ENCODE measurements around the gene MAPK4.

The MAPK4 gene

DNA sequence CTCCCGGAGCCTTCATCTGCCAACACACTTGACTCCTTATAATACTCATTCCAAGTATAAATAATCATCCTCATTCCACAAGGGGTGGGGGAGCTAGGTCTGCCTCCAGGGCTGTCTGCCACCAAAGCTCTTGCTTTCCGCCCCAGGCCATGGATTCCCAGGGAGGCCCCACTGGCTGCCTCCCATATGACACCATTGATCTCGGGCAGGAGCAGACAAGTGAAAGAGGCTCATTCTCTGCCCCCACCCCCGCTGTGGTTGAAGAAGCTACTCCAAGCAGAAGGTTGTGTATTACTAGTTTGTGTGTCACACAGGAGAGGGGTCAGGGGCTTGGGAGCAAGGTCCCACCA is 160.4 kb downstream of the MAPK4 start:
- peaks cover 5% of the 10 kb centered on the region for H3K27me3 ChIP-seq (ENCODE audit: insufficient read depth, poor library complexity, severe bottlenecking)
- no peak for DNase-seq (ENCODE audit: low read depth in 1 of 2, low spot score in 1 of 2)
- TF ChIP-seq GABPA (IDR thresholded peaks at IDR 0.05; ENCODE audit: low read depth), result no peak
- TF ChIP-seq SPI1 (IDR thresholded peaks at IDR 0.05; ENCODE audit: borderline replicate concordance, low read depth), result no peak
- TF ChIP-seq, protein P1, sequence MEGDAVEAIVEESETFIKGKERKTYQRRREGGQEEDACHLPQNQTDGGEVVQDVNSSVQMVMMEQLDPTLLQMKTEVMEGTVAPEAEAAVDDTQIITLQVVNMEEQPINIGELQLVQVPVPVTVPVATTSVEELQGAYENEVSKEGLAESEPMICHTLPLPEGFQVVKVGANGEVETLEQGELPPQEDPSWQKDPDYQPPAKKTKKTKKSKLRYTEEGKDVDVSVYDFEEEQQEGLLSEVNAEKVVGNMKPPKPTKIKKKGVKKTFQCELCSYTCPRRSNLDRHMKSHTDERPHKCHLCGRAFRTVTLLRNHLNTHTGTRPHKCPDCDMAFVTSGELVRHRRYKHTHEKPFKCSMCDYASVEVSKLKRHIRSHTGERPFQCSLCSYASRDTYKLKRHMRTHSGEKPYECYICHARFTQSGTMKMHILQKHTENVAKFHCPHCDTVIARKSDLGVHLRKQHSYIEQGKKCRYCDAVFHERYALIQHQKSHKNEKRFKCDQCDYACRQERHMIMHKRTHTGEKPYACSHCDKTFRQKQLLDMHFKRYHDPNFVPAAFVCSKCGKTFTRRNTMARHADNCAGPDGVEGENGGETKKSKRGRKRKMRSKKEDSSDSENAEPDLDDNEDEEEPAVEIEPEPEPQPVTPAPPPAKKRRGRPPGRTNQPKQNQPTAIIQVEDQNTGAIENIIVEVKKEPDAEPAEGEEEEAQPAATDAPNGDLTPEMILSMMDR (IDR thresholded peaks at IDR 0.05; ENCODE audit: insufficient read depth, low read length), result no peak
- TF ChIP-seq POLR2AphosphoS5 (IDR thresholded peaks at IDR 0.05; ENCODE audit: low read depth), result no peak
- TF ChIP-seq, protein P2, sequence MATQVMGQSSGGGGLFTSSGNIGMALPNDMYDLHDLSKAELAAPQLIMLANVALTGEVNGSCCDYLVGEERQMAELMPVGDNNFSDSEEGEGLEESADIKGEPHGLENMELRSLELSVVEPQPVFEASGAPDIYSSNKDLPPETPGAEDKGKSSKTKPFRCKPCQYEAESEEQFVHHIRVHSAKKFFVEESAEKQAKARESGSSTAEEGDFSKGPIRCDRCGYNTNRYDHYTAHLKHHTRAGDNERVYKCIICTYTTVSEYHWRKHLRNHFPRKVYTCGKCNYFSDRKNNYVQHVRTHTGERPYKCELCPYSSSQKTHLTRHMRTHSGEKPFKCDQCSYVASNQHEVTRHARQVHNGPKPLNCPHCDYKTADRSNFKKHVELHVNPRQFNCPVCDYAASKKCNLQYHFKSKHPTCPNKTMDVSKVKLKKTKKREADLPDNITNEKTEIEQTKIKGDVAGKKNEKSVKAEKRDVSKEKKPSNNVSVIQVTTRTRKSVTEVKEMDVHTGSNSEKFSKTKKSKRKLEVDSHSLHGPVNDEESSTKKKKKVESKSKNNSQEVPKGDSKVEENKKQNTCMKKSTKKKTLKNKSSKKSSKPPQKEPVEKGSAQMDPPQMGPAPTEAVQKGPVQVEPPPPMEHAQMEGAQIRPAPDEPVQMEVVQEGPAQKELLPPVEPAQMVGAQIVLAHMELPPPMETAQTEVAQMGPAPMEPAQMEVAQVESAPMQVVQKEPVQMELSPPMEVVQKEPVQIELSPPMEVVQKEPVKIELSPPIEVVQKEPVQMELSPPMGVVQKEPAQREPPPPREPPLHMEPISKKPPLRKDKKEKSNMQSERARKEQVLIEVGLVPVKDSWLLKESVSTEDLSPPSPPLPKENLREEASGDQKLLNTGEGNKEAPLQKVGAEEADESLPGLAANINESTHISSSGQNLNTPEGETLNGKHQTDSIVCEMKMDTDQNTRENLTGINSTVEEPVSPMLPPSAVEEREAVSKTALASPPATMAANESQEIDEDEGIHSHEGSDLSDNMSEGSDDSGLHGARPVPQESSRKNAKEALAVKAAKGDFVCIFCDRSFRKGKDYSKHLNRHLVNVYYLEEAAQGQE (IDR thresholded peaks at IDR 0.05; ENCODE audit: insufficient replicate concordance, low read depth), result no peak
- no peak overlapping the region for H3K27ac ChIP-seq (replicated peaks)
- no peak overlapping the region for H3K4me3 ChIP-seq (replicated peaks; ENCODE audit: insufficient read depth, low read length)

DNA sequence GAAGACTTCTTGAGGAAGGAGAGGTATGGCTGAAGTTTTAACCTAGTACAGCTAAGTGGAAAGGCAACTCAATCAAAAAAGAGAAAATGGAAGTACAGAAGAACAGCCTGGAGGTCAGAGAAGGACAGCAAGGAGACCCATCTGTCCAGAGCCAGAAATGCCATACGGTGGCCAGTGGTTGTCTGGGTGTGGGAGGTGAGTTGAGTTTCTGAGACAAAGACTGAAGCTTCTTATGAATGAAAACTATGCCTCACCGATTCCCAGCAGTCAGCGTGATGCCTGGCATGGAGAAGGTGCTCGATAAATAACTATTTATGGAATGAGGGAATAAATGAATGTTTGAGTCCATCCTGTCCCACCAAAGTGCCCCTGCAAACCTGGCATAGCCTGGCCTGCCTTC is 161.1 kb downstream of the MAPK4 start:
- TF ChIP-seq GABPA (IDR thresholded peaks at IDR 0.05; ENCODE audit: low read depth) (no peak), POLR2AphosphoS5 (IDR thresholded peaks at IDR 0.05; ENCODE audit: low read depth) (no peak)
- TF ChIP-seq, protein P2 (IDR thresholded peaks at IDR 0.05; ENCODE audit: insufficient replicate concordance, low read depth), result no peak
- Histone ChIP-seq H3K4me3 (replicated peaks; ENCODE audit: insufficient read depth, low read length) (no peak overlapping the region), H3K27ac (replicated peaks) (no peak overlapping the region), H3K27me3 (ENCODE audit: insufficient read depth, poor library complexity, severe bottlenecking) (peaks cover 5% of the 10 kb centered on the region)
- no peak for DNase-seq (ENCODE audit: low read depth in 1 of 2, low spot score in 1 of 2)

DNA sequence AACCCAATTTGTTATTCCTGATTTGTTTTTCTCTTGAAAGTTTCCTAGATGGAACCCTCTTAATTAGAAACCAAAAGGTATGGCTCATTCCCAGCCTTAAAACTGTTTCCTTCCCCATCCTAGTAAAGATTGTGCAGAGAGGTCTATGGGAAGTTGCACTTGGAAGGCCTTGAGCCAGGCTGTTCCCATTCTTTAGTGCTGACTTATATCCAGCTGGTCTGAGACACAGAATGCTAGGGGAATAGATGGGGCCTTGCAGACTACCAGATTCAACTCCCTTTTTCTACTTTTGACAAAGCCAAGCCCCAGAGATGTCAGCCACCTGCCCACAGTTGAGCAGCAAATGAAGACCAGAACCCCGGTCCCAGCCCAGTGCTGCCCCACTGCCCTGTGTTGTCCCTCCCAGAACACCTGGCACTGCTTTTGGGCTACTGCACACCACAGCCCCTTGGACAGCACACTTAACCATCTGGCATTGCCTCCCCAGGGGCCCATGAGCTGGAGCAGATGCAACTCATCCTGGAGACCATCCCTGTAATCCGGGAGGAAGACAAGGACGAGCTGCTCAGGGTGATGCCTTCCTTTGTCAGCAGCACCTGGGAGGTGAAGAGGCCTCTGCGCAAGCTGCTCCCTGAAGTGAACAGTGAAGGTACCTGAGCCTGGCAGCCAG is 161.7 kb downstream of the MAPK4 start:
- TF ChIP-seq POLR2AphosphoS5 (IDR thresholded peaks at IDR 0.05; ENCODE audit: low read depth), result no peak
- no peak for TF ChIP-seq SPI1 (IDR thresholded peaks at IDR 0.05; ENCODE audit: borderline replicate concordance, low read depth)
- TF ChIP-seq, protein P2 (IDR thresholded peaks at IDR 0.05; ENCODE audit: insufficient replicate concordance, low read depth), result no peak
- TF ChIP-seq, protein P1 (IDR thresholded peaks at IDR 0.05; ENCODE audit: insufficient read depth, low read length), result no peak
- TF ChIP-seq GABPA (IDR thresholded peaks at IDR 0.05; ENCODE audit: low read depth), result no peak
- H3K27ac ChIP-seq (replicated peaks), result no peak overlapping the region
- H3K27me3 ChIP-seq (ENCODE audit: insufficient read depth, poor library complexity, severe bottlenecking), result peaks cover 5% of the 10 kb centered on the region
- H3K4me3 ChIP-seq (replicated peaks; ENCODE audit: insufficient read depth, low read length), result no peak overlapping the region
- no peak for DNase-seq (ENCODE audit: low read depth in 1 of 2, low spot score in 1 of 2)
